Embryonic facial prominence (tissue), 1 donor: ENCODE data around the gene PERCC1.

Experiments
- DNase-seq: peaks from one replicate; pipeline ENCODE4 v3.0.0-alpha.2; 2016; ENCODE audit errors: extremely low spot score

The PERCC1 gene

GRCh38 chr16:1450218-1450617 lies 19.3 kb downstream of the PERCC1 start:
- DNase-seq, result no peak

DNA sequence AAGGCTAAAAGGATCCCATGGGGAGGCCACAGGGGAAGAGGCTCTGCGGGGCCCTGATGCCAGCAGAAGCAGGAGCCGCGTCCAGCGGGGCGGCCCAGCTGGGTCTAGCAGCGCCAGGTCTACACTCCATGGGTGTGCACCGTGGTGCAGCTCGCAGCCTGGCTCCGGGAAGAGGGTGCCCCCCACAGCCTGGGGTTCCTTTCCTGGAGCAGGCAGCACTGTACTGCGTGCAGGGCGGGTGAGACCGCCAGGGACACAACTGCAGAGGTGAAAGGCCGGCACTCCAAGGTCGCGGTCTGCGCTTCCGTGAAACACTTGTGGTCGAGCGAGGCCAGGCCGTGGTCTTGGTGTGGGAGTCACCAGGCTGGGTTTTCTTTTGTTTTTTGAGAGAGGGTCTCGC lies 20.0 kb downstream of the PERCC1 start:
- no peak for DNase-seq

DNA sequence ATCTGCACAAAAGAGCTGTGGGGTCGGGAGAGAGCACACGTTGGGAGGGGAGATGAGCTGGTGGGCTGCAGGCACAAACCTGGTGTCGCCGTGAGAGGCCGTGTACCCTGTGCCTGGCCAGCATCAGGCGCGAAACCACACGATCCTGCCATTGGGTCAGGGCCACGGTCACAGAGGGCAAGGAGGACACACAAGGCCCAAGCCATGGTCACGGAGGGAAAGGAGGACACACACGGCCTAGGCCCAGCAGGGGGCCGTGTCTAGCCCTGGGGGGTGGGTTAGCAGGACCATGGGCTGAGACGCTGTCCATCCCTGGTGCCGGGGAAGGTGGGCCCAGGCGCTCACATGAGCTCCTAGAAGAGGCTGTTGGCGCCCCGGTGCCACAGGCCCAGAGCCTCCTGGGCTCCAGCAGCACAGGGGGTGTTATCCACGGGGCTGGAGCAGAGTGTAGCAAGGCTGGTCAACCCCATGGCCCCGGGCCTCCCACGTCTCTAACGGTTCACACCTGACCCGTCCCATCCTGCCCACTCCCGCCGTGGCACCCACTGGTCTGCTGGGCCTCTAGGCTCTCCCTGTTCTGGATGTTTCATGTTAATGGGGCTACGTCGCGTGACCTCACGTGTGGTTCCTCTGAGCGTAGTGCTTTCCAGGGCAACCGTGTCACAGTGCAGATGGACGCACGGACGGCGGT lies 21.0 kb downstream of the PERCC1 start:
- no peak for DNase-seq

- no peak for DNase-seq
Measured at GRCh38 chr16:1452530-1452929, 21.7 kb downstream of the PERCC1 start.

DNA sequence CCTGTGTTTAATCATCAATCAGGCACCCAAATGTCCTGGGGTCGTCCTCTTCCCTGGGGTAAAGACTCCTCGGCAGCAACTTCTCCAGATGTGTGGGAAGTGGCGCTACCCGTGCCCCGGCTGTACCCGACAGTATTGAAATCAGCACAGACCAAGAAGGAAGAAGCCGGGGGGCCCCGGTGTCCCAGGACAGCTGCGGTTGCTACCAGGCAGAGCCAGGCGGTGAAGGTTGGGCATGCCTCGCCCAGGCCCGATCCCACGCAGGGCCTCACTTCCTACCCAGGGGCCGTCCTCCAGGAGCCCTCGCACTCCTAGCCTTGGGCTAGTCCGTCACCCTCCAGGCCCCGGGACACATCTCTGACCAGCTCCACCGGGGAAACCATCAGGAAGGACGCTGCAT lies 22.4 kb downstream of the PERCC1 start:
- DNase-seq, result no peak

- no peak for DNase-seq
Measured at GRCh38 chr16:1454561-1454960, 23.7 kb downstream of the PERCC1 start.

DNA sequence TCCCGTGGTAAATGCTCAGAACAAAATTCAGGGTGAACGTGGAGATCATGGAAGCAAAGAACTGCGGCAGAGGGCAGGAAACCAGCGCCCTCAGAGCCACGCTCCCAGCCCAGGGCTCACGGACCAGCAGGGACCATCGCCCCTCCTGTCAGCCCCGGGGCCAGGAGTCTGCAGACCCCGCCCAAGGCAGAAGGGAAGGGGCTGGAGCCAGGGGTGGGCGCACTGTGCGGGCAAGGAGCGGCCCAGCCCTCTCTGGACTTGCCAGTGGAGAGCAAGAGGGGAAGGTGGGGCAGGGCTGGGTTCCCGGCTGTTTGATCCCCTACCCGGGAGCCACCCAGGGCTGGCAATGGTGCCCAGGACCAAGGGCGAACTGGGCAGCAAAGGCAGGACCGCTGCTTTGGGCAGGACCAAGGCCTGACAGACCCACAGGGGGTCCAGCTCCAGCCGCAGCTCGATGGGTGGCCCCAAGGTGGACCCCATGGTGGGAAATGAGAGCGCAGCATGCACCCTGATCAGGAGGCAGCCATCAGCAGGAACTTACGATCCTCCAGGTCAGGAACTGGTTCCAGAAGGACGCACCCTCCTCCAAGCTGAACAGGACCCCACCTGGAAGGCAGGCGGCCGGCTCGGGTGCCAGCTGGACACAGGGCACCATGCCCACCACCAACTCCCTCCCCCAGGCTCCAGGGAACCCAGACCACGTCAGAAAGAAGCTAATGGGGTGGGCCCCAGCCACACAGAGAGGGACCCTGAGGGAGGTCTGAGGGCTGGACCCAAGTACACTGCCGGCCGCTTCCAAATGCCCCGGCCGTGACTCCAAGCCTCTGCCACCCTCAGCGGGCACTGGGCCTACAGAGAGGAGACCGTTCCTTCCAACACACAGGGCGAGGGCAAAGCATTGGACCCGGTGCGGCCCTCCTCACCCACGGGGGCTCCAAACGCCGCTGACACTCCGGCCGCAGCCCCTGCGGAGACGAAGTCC lies 24.6 kb downstream of the PERCC1 start:
- no peak for DNase-seq

- no peak for DNase-seq
Measured at GRCh38 chr16:1456951-1457350, 26.1 kb downstream of the PERCC1 start.

DNA sequence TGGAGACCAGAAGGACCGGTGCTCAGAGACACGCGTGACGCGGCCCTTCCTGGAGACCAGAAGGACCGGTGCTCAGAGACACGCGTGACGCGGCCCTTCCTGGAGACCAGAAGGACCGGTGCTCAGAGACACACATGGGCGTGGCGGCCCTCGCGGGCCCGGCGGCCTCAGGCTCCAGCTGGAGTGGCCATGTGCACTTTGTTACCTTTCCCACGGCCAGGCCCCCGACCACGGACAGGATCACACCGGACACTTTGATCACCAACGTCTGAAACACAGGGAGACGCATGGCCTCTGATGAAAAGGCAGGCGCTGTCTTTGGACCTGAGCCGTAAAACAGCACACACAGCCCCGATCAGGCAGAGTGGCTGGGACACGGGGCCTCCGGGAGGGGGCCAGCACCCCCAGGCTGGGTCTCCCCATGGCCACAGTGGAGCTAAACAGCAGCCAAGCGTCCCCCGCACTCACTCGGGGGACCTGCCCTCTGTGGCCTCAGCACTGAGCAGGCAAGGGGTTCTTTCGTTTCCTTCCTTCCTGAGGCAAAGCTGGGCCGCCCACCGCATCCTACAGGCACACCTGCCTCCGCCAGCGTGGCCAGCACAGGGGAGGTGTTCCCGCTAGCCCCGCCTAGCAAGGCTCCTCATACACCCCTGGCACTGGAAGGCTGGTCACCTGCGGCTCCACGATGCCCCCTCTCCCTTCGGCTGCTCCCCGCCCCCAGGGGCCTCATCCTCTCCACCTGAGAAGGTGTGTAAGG lies 26.8 kb downstream of the PERCC1 start:
- DNase-seq, result no peak

DNA sequence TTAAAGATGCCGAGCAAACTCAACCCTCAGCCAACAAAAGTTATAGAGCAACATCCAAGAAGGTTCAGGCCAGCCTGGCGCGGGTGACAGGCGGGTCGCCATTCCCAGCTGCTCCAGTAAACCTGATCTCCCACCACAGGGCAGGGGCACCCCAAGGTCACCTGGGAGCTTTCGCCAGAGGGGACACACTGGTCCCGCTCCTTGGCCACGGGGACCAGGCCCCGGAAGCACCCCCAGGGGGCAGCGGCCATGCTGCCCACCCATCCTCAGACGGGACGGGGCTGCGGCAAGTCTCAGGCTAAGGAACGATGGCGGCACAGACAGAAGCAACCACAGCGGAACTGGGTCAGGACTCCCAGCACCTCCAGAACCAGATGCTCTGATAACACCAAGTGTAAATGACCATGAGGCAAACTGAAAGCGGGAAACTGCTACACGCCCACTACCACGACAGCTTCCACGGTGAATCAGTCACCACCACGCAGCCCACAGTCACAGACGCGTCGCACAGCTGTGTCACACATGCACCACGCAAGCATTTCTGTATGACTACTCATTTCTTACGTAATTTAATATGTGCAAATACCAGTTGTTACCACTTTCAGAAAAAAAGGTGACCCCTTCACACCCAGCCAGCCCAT lies 27.6 kb downstream of the PERCC1 start:
- DNase-seq, result no peak

- DNase-seq, result no peak
Measured at GRCh38 chr16:1458977-1459341, 28.1 kb downstream of the PERCC1 start.

DNA sequence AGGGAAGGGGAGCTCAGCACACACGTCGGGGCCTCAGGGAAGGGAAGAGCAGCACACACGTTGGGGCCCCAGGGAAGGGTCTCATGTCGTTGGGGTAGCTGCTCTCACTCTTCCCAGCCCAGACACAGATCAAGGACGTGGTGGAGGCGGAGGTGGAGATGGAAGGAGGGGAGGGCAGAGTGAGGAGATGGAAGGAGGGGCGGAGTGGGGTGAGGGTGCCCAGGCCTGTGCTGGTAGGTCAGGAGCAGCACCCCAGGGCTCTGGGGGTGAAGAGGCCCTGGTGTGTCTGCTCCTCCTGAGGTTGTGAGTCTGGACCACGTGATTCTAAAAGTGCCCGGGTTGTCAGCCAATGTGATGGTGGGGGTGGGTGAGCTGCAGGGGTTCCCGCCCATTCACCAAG lies 29.1 kb downstream of the PERCC1 start:
- DNase-seq, result no peak

DNA sequence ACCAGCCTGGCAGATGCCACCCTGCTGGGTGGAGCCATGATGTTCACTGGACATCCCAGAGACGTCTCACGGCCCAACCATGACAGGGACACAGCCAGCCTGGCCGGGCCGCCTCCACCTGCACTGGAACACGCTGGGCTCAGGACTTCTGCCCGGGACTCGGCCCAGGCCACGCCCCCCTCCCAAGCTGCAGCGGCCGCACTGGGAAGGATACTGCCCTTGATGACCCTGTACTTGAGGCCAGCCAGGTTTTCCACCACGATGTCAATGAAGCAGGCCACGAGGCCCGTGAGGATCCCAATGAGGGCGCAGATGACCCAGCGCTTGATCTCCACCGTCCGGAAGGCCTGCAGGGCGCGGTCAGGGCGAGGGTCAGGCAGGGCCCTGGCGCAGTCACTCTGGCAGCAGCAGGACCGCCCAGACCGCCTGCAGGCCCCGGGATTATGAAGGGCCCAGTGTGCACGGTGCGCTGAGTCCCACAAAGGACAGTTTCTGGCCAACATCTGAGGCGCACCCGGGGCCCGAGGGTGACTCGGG lies 29.8 kb downstream of the PERCC1 start:
- no peak for DNase-seq

DNA sequence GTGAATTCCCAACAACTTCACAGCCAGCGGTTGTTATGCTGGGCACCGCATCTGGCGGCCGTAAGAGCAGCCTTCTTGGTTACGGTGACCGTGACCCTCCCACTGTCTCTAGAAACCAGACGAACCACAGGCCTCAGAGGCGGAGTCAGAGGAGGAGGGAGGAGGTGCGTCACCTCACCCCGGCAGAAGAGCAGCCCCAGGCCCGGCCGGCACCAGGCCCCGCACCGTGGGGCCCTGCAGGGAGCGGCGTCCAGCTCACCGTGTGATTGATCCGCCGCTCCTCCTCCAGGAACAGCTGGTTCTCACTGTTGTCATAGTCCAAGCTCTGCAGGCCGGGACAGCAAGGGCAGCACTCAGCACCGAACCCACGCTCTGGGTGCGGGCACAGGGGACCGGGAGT lies 30.3 kb downstream of the PERCC1 start:
- DNase-seq, result no peak

DNA sequence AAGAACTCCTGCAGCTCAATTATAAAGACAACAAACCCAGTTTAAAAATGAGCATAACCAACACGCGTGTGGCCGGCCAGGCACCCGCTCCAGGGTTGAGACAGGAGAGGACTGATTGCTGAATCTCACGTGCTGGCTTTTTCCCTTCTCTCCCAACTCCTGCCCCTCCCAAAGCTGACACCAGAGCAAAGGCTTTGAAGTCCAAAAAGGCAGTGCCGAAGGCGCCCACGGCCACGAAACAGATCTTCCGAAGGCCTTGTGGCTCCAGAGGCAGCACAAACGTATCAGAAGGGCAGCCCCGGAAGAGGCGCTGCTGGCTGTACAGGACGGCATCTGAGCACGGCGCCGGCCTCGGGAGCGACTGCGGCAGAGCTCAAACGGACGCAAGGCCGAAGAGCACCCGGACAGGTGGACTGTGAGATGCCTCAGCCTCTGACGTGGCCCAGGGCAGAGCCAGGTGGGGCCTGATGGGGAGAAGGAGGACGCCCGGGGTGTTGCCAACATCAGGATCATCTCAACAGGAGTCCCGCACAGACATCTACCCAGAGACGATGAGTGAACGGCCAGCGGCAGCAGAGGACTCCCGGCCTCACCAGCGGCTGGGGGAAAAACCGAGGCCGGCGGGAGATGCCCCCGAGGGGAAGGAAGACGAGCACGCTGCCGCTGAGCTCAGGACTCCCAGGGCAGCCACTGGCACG lies 33.5 kb downstream of the PERCC1 start:
- DNase-seq, result no peak

DNA sequence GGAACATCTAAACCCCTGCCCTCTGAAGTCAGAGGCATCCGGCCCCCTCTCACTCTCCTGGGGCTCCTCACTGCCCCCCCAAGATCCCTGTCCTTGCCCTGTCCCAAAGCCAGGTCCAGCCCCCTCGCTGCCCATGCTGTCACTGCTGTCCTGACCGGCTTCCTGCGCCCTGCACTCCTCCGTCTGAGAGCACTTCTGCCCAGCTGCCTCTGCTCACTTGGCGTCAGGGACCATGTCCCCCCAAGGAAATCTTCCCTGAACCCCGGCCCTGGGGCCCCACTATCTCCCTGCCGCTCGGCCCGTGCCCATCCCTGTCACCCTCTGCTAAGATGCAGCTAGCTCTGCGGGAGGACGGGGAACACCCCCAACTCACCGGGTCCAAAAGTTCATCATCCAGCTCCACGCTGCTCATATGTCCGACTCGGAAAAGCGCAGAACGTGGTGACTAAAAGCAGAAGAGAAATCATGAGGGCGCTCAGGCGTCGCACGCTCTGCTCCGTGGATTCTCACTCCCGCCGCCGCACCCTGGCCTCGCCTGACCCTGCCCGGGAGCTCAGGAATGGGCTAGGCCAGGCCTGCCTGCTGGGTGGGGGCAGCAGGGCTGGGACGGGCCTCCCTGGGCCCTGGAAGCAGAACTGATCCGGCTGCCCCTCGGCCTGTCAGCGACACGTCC lies 34.2 kb downstream of the PERCC1 start:
- no peak for DNase-seq

DNA sequence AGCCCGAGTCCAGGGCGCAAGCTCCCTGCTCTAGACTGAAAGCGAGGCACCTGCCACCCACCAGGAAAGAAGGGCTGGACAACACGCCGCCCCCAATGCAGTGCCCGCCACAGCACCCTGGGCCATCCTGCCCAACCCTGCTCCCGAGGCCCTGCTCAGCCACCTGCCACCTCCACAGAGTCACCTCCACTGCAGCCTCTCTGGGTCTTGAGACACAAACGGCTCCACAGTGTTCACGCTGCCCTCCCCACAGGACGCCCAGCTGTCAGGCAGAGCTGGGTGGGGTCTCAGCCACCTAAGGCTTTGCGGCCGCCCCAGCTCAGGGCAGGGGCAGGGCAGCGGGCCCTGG lies 34.7 kb downstream of the PERCC1 start:
- DNase-seq, result no peak

DNA sequence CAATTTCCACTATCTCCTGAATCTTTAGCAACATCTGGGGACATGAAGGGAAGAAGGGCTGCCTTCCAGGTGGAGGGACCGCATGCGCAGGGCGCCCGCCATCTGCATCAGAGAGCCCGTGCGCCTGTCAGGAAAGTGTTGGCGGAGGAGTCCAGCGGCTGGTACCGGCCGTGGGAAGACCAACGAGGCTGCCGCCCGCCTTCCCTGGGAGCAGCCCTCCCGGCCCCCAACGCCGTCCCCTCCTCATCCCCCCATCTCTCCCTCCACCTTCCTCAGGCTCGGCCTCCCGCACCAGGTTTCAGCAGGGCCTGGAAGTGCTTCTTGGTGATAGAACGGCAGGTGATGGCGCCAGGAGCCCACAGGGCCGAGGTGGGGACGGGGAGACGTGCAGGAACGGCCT lies 35.2 kb downstream of the PERCC1 start:
- no peak for DNase-seq

DNA sequence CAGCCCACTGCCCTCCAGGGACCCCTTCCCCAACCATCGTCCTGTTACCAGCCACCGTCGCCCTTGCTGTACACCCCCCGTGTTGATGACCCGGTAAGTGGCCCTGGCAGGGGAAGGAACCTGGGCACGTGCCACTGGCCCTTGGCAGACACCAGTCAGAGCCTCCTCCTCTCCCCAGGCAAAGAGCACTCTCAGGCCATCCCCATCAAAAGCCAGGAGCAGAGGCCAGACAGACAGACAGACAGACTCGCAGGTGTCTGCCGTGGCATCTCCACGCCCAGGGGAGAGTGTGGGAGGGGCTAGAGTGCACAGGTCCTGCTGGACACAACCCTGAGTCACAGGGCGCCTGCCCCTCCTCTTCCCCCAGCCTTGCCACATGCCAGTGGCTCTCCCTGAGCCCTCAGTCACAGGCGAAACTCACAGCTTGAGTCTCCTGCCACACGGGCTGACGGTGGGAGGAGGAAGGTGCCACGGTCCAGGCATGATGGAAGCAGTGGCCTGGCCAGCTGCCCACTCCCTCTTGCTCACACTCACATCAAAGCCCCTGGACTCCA lies 36.2 kb downstream of the PERCC1 start:
- no peak for DNase-seq

- no peak for DNase-seq
Measured at GRCh38 chr16:1468426-1468810, 37.5 kb downstream of the PERCC1 start.
